AG20443 (cell line): Measurements from ENCODE around the gene KLK5.
"Not testable (repeated sequence)": the region's sequence is repeated elsewhere in the genome, so short reads cannot be mapped to it uniquely, and the experiment has no call there.

Experiments used
- DNase-seq: peaks from one replicate; pipeline ENCODE4 v3.0.0; 2012; ENCODE audit warnings: low spot score, mixed read lengths

KLK5 gene, protein sequence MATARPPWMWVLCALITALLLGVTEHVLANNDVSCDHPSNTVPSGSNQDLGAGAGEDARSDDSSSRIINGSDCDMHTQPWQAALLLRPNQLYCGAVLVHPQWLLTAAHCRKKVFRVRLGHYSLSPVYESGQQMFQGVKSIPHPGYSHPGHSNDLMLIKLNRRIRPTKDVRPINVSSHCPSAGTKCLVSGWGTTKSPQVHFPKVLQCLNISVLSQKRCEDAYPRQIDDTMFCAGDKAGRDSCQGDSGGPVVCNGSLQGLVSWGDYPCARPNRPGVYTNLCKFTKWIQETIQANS

GRCh38 chr19:50952910-50953309 lies at the start of gene KLK5:
Gene KLK5 (minus strand): TSS chr19:50953038. CDS start chr19:50952657, 381 bp downstream.
- no peak for DNase-seq

GRCh38 chr19:51002089-51002532 lies 49.3 kb upstream of the KLK5 start:
- no peak for DNase-seq

GRCh38 chr19:51001515-51001914 lies 48.7 kb upstream of the KLK5 start, which contains the start of gene KLK8:
Gene KLK8 (minus strand): TSS chr19:51001604. CDS start chr19:51001167, 437 bp downstream.
- DNase-seq = no peak

DNA sequence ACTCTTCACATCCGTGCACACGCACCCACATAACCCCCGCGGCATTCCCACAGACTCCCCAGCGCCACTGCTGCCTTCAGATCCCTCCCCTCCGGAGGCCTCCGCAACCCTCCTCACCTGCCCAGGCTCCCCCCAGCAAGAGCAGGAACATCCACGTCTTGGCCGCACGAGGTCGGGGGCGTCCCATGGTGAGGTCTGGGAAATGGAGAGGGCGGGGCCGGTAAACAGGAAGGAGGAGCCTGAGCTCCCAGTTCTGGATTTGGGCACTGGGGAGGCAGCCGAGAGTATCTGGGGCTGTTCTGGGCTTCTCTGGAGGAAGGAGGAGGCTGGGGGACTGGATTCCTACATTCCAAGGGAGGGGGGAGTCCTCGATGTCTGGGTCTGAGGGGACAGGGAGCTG lies 48.1 kb upstream of the KLK5 start:
- no peak for DNase-seq

DNA sequence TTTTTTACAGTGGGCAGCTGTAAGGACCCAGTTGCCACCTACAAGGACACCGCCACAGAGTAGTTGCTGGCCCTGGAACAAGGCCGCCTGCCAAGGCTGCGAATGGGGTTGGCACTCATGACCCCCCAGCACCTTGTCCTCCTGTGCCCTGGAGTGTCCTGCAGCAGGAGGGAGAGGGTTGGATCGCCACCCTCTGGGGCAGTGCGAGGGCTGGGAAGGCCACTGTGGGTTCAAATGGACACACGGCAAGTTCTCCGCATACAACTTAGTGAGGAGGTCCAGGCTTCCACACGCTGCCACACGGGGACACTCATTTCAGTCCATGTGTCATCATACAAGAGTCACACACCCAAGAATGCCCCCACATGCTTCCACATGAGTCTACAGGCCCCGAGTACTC lies 47.6 kb upstream of the KLK5 start:
- no peak for DNase-seq

- no peak for DNase-seq
Observed at GRCh38 chr19:50998686-50999085, 45.8 kb upstream of the KLK5 start.

DNA sequence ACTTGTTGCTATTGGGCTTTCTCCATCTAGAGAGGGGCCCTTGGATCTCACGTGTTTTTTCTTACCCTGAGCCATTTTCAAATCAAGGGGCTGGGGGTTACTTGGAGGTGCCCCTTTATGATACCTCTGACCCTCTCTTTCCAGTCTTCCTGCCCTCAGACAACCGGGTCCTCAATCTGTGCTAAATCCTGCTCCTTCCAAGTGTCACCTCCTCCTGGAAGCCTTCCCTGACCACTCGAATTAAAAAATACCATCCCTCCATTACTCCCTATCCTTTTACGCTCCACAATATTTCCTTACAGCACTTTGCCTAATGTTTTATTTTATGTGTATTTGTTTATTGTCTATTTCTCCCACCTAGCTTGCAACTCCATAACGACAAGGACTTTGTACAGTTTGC lies 45.2 kb upstream of the KLK5 start:
- no peak for DNase-seq

DNA sequence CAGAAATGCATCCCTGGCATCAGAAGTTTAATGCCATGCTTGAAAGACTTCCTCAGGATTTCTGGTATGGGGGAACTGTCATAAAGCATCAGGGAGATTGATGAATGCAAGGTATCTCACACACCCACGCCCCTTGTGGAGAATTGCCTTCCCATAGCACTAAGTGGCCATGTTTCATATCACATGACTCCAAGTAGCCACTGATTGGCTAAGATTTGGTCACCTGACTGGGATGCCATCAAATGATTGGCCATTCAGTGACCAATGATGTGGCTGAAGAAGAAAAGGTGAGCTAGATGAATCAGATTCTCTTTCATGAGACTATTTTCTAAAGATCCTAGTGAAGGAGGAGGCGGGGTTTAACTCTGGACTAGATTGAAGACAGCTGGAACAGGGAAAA lies 41.3 kb upstream of the KLK5 start:
- no peak for DNase-seq

DNA sequence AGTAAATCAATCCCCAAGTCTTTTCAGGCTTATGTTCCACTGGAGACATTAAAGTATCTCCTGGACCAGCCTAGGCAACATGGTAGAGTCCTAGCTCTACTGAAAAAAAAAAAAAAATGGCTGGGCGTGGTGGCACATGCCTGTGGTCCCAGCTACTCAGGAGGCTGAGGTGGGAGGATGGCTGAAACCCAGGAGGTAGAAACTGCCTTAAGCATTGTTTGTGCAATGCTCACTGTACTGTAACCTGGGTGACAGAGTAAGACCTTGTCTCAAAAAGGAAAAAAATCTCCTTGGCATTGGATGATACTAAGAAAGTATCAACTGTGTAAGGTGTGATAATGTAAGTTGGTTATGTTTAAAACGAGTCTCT lies 39.8 kb upstream of the KLK5 start:
- DNase-seq = no peak

DNA sequence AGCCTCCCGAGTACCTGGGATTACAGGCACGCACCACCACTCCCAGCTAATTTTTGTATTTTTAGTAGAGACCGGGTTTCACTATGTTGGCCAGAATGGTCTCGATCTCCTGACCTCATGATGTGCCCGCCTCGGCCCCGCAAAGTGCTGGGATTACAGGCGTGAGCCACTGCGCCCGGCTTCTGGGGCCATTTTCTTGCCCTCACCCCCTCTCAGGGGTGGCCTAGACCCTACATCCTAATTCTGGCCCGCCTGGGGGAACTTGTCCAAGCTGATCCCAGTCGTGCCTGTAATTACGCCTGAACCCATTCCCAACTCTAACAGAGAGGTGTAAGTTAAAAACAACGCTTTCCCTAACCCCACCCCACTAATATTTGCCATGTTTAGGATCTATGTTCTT lies 31.6 kb upstream of the KLK5 start:
- not testable (repeated sequence) for DNase-seq

DNA sequence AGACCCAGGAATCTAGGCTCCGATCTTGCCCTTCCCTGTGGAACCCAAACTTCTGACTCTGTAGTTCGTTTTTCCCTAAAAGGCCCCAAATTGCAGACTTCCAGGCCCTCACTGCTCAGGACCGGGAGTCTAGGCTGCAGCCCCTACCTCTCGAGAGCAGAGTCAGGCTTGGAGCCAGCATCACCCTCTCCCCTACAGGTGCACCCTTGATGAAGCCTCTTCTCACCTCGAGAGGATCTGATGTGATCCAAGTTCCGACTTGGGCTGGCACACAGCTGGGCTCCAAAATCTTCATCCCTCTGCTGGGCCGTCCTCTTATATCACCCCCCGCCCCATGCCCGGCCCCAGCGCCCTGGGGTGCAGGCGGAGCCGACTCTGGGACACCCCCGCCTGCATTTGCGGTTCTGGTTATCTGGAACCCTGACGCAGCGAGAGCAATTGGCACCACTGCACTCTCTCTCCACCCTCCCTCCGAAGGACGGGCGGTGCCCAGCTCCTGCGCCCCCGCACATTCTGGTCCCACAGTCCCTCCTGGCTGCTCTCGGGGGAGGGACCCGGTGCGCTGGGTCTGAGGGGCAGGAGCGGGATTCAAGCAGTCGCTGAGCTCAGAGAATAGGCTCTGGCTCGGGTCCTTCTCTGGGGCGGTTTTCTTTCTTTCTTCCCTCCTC lies 30.9 kb upstream of the KLK5 start, which contains the start of gene KLK7:
Gene KLK7, minus strand, starts transcription at position 293 of the 668 bp plus-strand sequence. CDS start 1,518 bp downstream, outside the sequence.
- DNase-seq = no peak

DNA sequence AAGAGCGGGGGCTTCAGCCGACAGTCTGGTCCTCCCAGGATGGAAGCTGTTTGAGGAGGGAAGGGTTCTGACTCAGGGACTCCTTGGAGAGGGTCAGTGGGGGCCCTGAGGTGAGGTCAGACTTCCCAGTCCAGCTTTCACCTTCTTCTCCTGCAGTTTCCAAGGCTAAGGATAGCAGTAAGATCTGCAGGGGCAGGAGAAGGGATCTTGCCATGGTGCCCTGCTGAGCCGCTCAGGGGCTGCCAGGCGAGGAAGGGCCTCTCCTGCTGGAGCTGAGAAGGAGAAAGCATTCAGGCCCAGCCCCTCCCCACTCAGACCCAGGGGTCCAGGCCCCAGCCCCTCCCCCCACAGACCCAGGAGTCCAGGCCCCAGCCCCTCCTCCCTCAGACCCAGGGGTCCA lies 29.3 kb upstream of the KLK5 start:
- no peak for DNase-seq

DNA sequence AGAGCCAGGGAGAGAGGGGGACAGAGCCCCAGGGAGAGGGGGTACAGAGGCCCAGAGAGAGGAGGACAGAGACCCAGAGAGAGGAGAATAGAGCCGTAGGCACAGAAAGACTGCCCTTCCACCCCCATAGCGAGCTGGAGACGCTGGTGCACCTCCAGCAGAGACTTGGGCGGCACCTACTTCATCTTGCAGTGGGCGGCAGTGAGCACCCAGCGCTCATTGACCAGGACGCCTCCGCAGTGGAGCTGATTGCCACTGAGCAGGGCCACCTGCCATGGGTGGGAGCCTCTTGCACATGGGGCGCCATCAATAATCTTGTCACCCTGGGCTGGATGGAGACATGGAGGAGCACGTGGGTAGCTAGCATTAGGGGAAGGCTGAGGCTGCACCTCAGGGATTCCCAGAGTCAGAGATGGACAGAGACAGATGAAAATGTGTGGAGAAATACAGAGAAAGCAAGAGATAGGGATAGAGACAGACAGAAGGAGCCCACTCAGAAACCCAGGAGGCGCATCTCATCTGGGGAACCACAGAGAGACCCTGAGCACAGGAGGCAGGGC lies 28.8 kb upstream of the KLK5 start:
- no peak for DNase-seq

DNA sequence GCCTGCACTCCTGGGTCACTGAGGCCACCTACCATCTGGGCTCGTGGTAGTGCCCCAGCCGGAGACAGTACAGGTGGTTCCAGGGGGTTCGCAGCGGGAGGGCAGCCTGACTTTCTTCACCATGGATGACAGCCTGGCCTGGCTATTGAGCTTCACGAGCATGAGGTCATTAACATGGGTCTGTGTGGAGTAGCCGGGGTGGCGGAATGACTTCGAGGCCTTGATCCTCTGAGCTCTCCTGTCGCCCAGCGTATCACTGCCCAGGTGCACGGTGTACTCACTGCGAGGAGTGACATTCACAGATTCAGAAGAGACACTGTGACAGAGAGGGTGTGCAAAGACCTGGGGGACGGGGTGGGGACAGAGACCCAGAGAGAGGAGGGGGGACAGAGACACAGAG lies 27.4 kb upstream of the KLK5 start:
- no peak for DNase-seq

DNA sequence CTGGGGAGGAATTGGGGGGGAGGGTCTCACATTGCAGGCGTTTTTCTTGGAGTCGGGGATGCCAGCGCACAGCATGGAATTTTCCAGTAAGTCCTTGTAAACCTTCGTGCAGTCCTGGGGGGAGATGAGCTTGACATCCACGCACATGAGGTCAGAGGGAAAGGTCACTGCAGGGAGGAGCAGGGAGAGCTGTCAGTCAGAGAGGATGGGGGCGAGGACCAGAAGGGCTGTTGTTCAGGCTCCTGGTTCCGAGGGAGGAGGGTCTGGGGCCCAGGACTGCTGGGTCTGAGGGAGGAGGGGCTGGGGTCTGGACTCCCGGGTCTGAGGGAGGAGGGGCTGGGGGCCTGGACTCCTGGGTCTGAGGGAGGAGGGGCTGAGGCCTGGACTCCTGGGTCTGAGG lies 26.9 kb upstream of the KLK5 start:
- DNase-seq = no peak

DNA sequence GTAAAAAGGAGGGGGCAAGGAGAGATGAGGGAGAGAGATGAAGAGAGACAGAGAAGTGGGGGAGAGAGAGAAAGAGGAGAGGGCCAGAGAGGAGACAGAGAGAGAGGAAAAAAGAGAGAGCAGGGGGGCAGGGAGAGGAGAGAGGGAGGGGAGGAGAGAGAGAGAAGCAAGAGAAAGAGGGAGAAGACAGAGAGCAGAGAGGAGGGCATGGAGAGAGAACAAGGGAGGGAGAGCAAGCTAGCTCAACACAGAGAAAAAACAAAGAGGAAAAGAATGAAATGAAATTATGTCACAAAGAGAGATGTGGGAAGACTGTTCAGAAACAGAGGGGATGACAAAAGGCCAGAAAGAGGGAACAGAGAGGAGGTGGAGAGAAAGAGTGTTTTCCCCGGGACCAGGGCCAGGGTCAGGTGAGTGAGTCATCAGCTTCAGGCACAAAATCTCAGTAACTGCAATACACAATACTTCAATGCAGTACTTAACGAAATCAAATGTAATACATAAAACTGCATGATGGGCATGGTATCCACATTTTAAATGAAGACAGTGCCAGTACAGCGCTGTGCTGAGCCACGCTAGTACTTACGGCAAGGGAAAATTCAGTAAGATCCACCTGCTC lies 26.0 kb upstream of the KLK5 start:
- no peak for DNase-seq

DNA sequence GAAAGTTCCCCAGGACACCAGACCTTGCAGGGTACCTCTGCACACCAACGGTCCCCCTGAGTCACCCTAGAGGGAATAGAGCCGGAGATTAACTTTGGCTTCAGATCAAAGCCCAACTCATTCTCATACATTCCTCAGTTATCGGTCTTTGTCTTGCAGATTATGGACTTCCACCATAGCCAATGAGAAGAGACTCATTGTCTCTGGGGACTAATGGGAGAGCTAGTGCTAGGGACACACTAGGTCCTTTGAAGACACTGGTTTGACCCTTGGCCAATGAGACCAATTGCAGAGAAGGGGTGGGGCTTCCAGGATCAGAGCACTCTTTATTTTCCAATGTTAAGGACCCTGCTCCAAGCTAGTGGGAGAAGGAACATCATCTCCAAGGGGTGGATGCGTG lies 24.8 kb upstream of the KLK5 start:
- DNase-seq = no peak

- DNase-seq = no peak
Observed at GRCh38 chr19:50975766-50976165, 22.9 kb upstream of the KLK5 start.

- DNase-seq = no peak
Observed at GRCh38 chr19:50974702-50975556, 22.1 kb upstream of the KLK5 start.

DNA sequence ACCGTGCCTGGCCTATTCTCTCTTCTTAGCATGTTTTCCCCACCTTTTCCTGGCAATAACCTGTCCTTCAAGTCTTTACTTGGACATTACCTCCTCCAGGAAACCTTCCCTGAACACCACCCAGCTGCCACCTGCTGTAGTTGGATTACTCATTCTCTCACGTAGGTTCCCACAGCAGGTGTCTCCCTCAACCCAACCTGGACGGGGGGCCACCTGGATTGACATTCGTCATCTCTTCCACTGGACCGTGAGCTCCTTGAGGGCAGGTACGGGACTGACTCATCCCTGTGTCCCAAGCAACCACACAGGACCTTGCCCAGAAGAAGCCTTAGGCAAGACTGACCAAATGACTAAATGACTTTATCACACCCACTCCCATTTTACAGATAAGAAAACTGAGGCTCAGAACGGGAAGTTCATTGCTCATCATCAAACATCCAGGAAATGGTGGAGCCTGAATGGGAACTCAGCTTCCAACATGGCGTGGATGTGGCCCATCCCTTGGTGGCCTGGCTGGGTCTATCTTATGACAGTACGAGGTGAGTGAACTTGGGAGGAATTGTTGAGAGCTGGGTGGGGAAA lies 20.0 kb upstream of the KLK5 start:
- no peak for DNase-seq

GRCh38 chr19:50969810-50970209 lies 17.0 kb upstream of the KLK5 start:
- DNase-seq = not testable (repeated sequence)

GRCh38 chr19:50969413-50969760 lies 16.5 kb upstream of the KLK5 start, which contains the start of gene KLK6:
Gene KLK6 (minus strand): TSS chr19:50969591. CDS start chr19:50968104, 1,487 bp downstream.
- no peak for DNase-seq
